HepG2 (cell line): ENCODE results near the gene SERTAD1. TPM values are rescaled to one million over a fixed set of nuclear protein-coding genes. Genes with fewer than 3 reads are reported as not detected.
A peak's percentile ranks its signal among the peaks of the same experiment; 100 is the strongest.

Source experiments
- AGO1 ChIP-seq: fragments of 200-400 bp; formaldehyde crosslinking; IDR thresholded peaks from 2 replicates; pipeline ENCODE4 v1.6.1; 2017; ENCODE audit warnings: mild to moderate bottlenecking, low read depth, low read length, moderate library complexity; ENCODE audit not compliant: poor library complexity, severe bottlenecking
- DPF2 ChIP-seq: sonication (generic); formaldehyde crosslinking; IDR thresholded peaks from 2 replicates; pipeline ENCODE4 v1.4.0; 2020; ENCODE audit warnings: mild to moderate bottlenecking, low read depth, missing genetic modification reagents, borderline replicate concordance
- EHMT2 ChIP-seq: fragments of 200-600 bp; sonication (generic); IDR thresholded peaks from 2 replicates; pipeline ENCODE4 v1.7.0; 2017; ENCODE audit warnings: antibody characterized with exemption, low read depth, low read length, borderline replicate concordance
- ELF1 ChIP-seq: sonication (generic); formaldehyde crosslinking; IDR thresholded peaks from 2 replicates; pipeline ENCODE4 v1.4.0; 2020; ENCODE audit warnings: missing genetic modification reagents
- ESRRA ChIP-seq: sonication (generic); formaldehyde crosslinking; IDR thresholded peaks from 2 replicates; pipeline ENCODE4 v1.5.1; 2020; ENCODE audit warnings: mild to moderate bottlenecking, low read depth, missing genetic modification reagents
- HDAC2 ChIP-seq: sonication (generic); formaldehyde crosslinking; IDR thresholded peaks from 2 replicates; pipeline ENCODE4 v1.4.0; 2020; ENCODE audit warnings: missing genetic modification reagents
- HNRNPUL1 ChIP-seq: fragments of 200-400 bp; formaldehyde crosslinking; IDR thresholded peaks from 2 replicates; pipeline ENCODE4 v1.6.1; 2017; ENCODE audit warnings: low read depth, mild to moderate bottlenecking, low read length, moderate library complexity
- ISX ChIP-seq: sonication (generic); formaldehyde crosslinking; conservative IDR thresholded peaks from 2 replicates; pipeline ENCODE4 v1.5.0; 2020; ENCODE audit warnings: missing genetic modification reagents
- JDP2 ChIP-seq: sonication (generic); formaldehyde crosslinking; IDR thresholded peaks from 2 replicates; pipeline ENCODE4 v1.8.1; 2022; ENCODE audit warnings: missing genetic modification reagents, borderline replicate concordance
- KDM4B ChIP-seq: sonication (generic); formaldehyde crosslinking; IDR thresholded peaks from 2 replicates; pipeline ENCODE4 v1.4.0; 2020; ENCODE audit warnings: missing genetic modification reagents
- MXI1 ChIP-seq: IDR thresholded peaks from 3 replicates; pipeline ENCODE4 v1.6.1; 2012; ENCODE audit warnings: low read depth, low read length, inconsistent platforms, borderline replicate concordance
- NCOA2 ChIP-seq: sonication (generic); formaldehyde crosslinking; IDR thresholded peaks from 2 replicates; pipeline ENCODE4 v1.8.0; 2022; ENCODE audit warnings: inconsistent platforms
- PAWR ChIP-seq: sonication (generic); formaldehyde crosslinking; IDR thresholded peaks from 2 replicates; pipeline ENCODE4 v1.4.0; 2020; ENCODE audit warnings: missing genetic modification reagents, mild to moderate bottlenecking, borderline replicate concordance
- RBM22 ChIP-seq: fragments of 200-400 bp; formaldehyde crosslinking; optimal IDR thresholded peaks from 2 replicates; pipeline ENCODE3; 2017; ENCODE audit warnings: mild to moderate bottlenecking, low read length, moderate library complexity
- SCMH1 ChIP-seq: sonication (generic); formaldehyde crosslinking; IDR thresholded peaks from 2 replicates; pipeline ENCODE4 v1.9.0; 2021; ENCODE audit warnings: missing genetic modification reagents, mild to moderate bottlenecking, borderline replicate concordance
- SP1 ChIP-seq, 2 experiments: fragments of 450-650 bp in 1 of 2; sonication (generic) in 1 of 2; formaldehyde crosslinking in 1 of 2; IDR thresholded peaks; 2 replicates each; pipeline versions ENCODE4 v1.4.0 to v1.6.1; 2016 to 2020; ENCODE audit warnings: missing genetic modification reagents in 1 of 2
- TEAD2 ChIP-seq: sonication (generic); formaldehyde crosslinking; IDR thresholded peaks from 2 replicates; pipeline ENCODE4 v1.9.0; 2021; ENCODE audit warnings: missing genetic modification reagents
- ZBTB7A ChIP-seq: sonication (generic); formaldehyde crosslinking; IDR thresholded peaks from 2 replicates; pipeline ENCODE4 v1.8.0; 2022; ENCODE audit warnings: mild to moderate bottlenecking, missing genetic modification reagents
- ZFP1 ChIP-seq: IDR thresholded peaks from 2 replicates; pipeline ENCODE4 v1.6.1; 2016
- ZFP36L1 ChIP-seq: sonication (generic); formaldehyde crosslinking; IDR thresholded peaks from 2 replicates; pipeline ENCODE4 v1.8.0; 2022; ENCODE audit warnings: mild to moderate bottlenecking, missing genetic modification reagents, moderate library complexity
- ZNF24 ChIP-seq: fragments of 450-650 bp; IDR thresholded peaks from 2 replicates; pipeline ENCODE4 v1.6.1; 2017; ENCODE audit warnings: antibody characterized with exemption, mild to moderate bottlenecking
- ZNF260 ChIP-seq: sonication (generic); formaldehyde crosslinking; IDR thresholded peaks from 2 replicates; pipeline ENCODE4 v1.4.0; 2020; ENCODE audit warnings: missing genetic modification reagents, low read depth, mild to moderate bottlenecking, borderline replicate concordance
- ZNF563 ChIP-seq: sonication (generic); formaldehyde crosslinking; IDR thresholded peaks from 2 replicates; pipeline ENCODE4 v1.8.0; 2022; ENCODE audit warnings: mild to moderate bottlenecking, moderate library complexity, missing genetic modification reagents
- ZNF629 ChIP-seq: sonication (generic); formaldehyde crosslinking; conservative IDR thresholded peaks from 2 replicates; pipeline ENCODE4 v1.5.0; 2020; ENCODE audit warnings: missing genetic modification reagents
- polyA plus RNA-seq, 8 experiments: library from polyadenylated mRNA; depleted of rRNA in 3 of 8; stranded (reverse) in 7 of 8; unstranded in 1 of 8; fragments of >200 nt; fragmentation: Illumina TruSeq in 4 of 8; extraction: Trizol in 4 of 8; gene quantifications; 2 replicates each; pipeline versions ENCODE4 v1.2.1 to v1.2.3, GENCODE V29; 2011 to 2016; ENCODE audit warnings: low read depth in 4 of 8, missing spikeins in 1 of 8, mixed read lengths in 1 of 8; ENCODE audit not compliant: insufficient read depth in 1 of 8
- total RNA-seq, 5 experiments: library from RNA; depleted of rRNA; stranded (reverse); fragments of >200 nt; fragmentation: Illumina TruSeq; extraction: Trizol; gene quantifications; 2 replicates each; pipeline ENCODE4 v1.2.3, GENCODE V29; 2016; ENCODE audit warnings: low read depth in 1 of 5
- TF ChIP-seq, protein P1 (sequence below): IDR thresholded peaks from 2 replicates; pipeline ENCODE4 v1.6.1; 2016; ENCODE audit warnings: low read depth, missing genetic modification reagents, missing compliant biosample characterization

The SERTAD1 gene
- total and polyA plus RNA-seq, 2 of the 13 experiments (the other 11 are each of a cell fraction or from before 2014, with no cell fraction given): 4.3 to 4.5 TPM

- peak; percentile 82; the same call in 1 of the 2 replicates for TF ChIP-seq ZBTB7A
- TF ChIP-seq JDP2 (CRISPR knock-in tag): no peak
- TF ChIP-seq HDAC2 (CRISPR knock-in tag): peak; percentile 34; the same call in 1 of the 2 replicates
- TF ChIP-seq ZNF260 (CRISPR knock-in tag): no peak
- TF ChIP-seq MXI1: peak; percentile 74; the same call in 1 of the 3 replicates
- no peak for TF ChIP-seq KDM4B (CRISPR knock-in tag)
- TF ChIP-seq EHMT2: no peak
- TF ChIP-seq RBM22: no peak
- no peak; the same call in 1 of the 2 replicates for TF ChIP-seq HNRNPUL1
- TF ChIP-seq ELF1 (CRISPR knock-in tag): peak; percentile 81
- no peak for TF ChIP-seq TEAD2 (CRISPR knock-in tag)
- TF ChIP-seq ZFP1 (CRISPR knock-in tag): no peak; the same call in none of the 2 replicates
- 0 out of 2 replicates have a peak, but pooled peaks have one; percentile 52 for TF ChIP-seq ESRRA
- TF ChIP-seq, protein P1, sequence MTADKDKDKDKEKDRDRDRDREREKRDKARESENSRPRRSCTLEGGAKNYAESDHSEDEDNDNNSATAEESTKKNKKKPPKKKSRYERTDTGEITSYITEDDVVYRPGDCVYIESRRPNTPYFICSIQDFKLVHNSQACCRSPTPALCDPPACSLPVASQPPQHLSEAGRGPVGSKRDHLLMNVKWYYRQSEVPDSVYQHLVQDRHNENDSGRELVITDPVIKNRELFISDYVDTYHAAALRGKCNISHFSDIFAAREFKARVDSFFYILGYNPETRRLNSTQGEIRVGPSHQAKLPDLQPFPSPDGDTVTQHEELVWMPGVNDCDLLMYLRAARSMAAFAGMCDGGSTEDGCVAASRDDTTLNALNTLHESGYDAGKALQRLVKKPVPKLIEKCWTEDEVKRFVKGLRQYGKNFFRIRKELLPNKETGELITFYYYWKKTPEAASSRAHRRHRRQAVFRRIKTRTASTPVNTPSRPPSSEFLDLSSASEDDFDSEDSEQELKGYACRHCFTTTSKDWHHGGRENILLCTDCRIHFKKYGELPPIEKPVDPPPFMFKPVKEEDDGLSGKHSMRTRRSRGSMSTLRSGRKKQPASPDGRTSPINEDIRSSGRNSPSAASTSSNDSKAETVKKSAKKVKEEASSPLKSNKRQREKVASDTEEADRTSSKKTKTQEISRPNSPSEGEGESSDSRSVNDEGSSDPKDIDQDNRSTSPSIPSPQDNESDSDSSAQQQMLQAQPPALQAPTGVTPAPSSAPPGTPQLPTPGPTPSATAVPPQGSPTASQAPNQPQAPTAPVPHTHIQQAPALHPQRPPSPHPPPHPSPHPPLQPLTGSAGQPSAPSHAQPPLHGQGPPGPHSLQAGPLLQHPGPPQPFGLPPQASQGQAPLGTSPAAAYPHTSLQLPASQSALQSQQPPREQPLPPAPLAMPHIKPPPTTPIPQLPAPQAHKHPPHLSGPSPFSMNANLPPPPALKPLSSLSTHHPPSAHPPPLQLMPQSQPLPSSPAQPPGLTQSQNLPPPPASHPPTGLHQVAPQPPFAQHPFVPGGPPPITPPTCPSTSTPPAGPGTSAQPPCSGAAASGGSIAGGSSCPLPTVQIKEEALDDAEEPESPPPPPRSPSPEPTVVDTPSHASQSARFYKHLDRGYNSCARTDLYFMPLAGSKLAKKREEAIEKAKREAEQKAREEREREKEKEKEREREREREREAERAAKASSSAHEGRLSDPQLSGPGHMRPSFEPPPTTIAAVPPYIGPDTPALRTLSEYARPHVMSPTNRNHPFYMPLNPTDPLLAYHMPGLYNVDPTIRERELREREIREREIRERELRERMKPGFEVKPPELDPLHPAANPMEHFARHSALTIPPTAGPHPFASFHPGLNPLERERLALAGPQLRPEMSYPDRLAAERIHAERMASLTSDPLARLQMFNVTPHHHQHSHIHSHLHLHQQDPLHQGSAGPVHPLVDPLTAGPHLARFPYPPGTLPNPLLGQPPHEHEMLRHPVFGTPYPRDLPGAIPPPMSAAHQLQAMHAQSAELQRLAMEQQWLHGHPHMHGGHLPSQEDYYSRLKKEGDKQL (CRISPR knock-in tag): no peak
- no peak for TF ChIP-seq SCMH1 (CRISPR knock-in tag)
- TF ChIP-seq AGO1: peak; percentile 81
- no peak for TF ChIP-seq ZNF24
- TF ChIP-seq ZNF563 (CRISPR knock-in tag): peak; percentile 77
- TF ChIP-seq SP1 (IDR thresholded peaks at IDR 0.05): no peak
- TF ChIP-seq SP1 (CRISPR knock-in tag; IDR thresholded peaks at IDR 0.05): peak; percentile 72; the same call in 1 of the 2 replicates
- no peak for TF ChIP-seq DPF2
- TF ChIP-seq PAWR (CRISPR knock-in tag): no peak
- peak; percentile 57; the same call in 1 of the 2 replicates for TF ChIP-seq ZFP36L1 (CRISPR knock-in tag)
- TF ChIP-seq ZNF629 (CRISPR knock-in tag): peak; percentile 33
- no peak; the same call in 1 of the 2 replicates for TF ChIP-seq NCOA2 (CRISPR knock-in tag)
- TF ChIP-seq ISX (CRISPR knock-in tag): no peak
Observed at GRCh38 chr19:40420766-40421765, 4.7 kb downstream of the SERTAD1 start (continued).
